Astrocyte (in vitro differentiated cells and primary cell): Measurements from ENCODE around the gene RNU7-1. TPM values are rescaled to one million over a fixed set of nuclear protein-coding genes. Genes with fewer than 3 reads are reported as not detected.

ENCODE experiments used
- DNase-seq: peaks from one replicate; pipeline ENCODE4 v3.0.0-alpha.2; 2010; ENCODE audit warnings: low read depth
- FAIRE-seq: peaks from 2 replicates; lab custom pipeline; 2011; peaks lifted over from hg19 to GRCh38; lab: Jason Lieb, UNC
- H2AFZ ChIP-seq: 2 replicates; pipeline ENCODE4 v1.6.0; 2012; ENCODE audit warnings: low read depth, low read length, inconsistent platforms
- H3K27ac ChIP-seq: 2 replicates; pipeline ENCODE4 v1.5.1; 2011; ENCODE audit warnings: low read depth, low read length, inconsistent platforms
- H3K27me3 ChIP-seq: 2 replicates; pipeline ENCODE4 v1.6.0; 2011; ENCODE audit warnings: low read length, inconsistent platforms; ENCODE audit not compliant: insufficient read depth
- H3K36me3 ChIP-seq: 2 replicates; pipeline ENCODE4 v1.5.1; 2011; ENCODE audit warnings: low read length, inconsistent platforms; ENCODE audit not compliant: insufficient read depth
- H3K4me1 ChIP-seq: 2 replicates; pipeline ENCODE4 v1.5.1; 2011; ENCODE audit warnings: low read length, inconsistent platforms; ENCODE audit not compliant: insufficient read depth
- H3K4me2 ChIP-seq: 2 replicates; pipeline ENCODE4 v1.6.0; 2012; ENCODE audit warnings: low read length, inconsistent platforms
- H3K4me3 ChIP-seq: 2 replicates; pipeline ENCODE4 v1.5.1; 2011; ENCODE audit warnings: low read depth, mild to moderate bottlenecking, low read length, inconsistent platforms; ENCODE audit not compliant: insufficient read depth
- H3K79me2 ChIP-seq: 2 replicates; pipeline ENCODE4 v1.6.0; 2012; ENCODE audit warnings: mild to moderate bottlenecking, low read length, inconsistent platforms; ENCODE audit not compliant: insufficient read depth
- H3K9ac ChIP-seq: 2 replicates; pipeline ENCODE4 v1.6.0; 2012; ENCODE audit warnings: mild to moderate bottlenecking, low read length, inconsistent platforms
- H3K9me3 ChIP-seq: 2 replicates; pipeline ENCODE4 v1.5.1; 2012; ENCODE audit warnings: low read depth, mild to moderate bottlenecking, low read length, inconsistent platforms; ENCODE audit not compliant: insufficient read depth
- H4K20me1 ChIP-seq: 2 replicates; pipeline ENCODE4 v1.6.0; 2012; ENCODE audit warnings: low read length, inconsistent platforms; ENCODE audit not compliant: insufficient read depth
- H3K27ac Mint-ChIP-seq: one replicate; pipeline ENCODE4 v1.8.0; 2021; ENCODE audit warnings: mild to moderate bottlenecking, mixed read lengths; ENCODE audit not compliant: unreplicated experiment
- H3K27me3 Mint-ChIP-seq: one replicate; pipeline ENCODE4 v1.8.0; 2021; ENCODE audit warnings: low read depth, mixed read lengths; ENCODE audit not compliant: unreplicated experiment
- H3K36me3 Mint-ChIP-seq: one replicate; pipeline ENCODE4 v1.8.0; 2021; ENCODE audit warnings: low read depth, mixed read lengths; ENCODE audit not compliant: unreplicated experiment
- H3K4me1 Mint-ChIP-seq: one replicate; pipeline ENCODE4 v1.8.0; 2021; ENCODE audit warnings: low read depth, mixed read lengths; ENCODE audit not compliant: unreplicated experiment
- H3K4me3 Mint-ChIP-seq: one replicate; pipeline ENCODE4 v1.8.0; 2021; ENCODE audit warnings: mild to moderate bottlenecking, moderate library complexity, mixed read lengths; ENCODE audit not compliant: unreplicated experiment
- H3K9me3 Mint-ChIP-seq: one replicate; pipeline ENCODE4 v1.8.0; 2021; ENCODE audit warnings: mild to moderate bottlenecking, mixed read lengths; ENCODE audit not compliant: unreplicated experiment
- CTCF ChIP-seq: IDR thresholded peaks from 2 replicates; pipeline ENCODE4 v1.5.1; 2011; ENCODE audit warnings: low read depth, mild to moderate bottlenecking, inconsistent platforms, low read length, moderate library complexity; ENCODE audit not compliant: insufficient read depth
- EZH2 ChIP-seq: IDR thresholded peaks from 2 replicates; pipeline ENCODE4 v1.6.1; 2012; ENCODE audit warnings: mild to moderate bottlenecking, low read length, inconsistent platforms; ENCODE audit not compliant: insufficient read depth
- total RNA-seq: library from RNA; stranded (reverse); gene quantifications from 2 replicates; pipeline ENCODE4 v1.2.1, GENCODE V29; 2021

Gene RNU7-1
- total RNA-seq, 1 donor from 2014 or later: not detected

GRCh38 chr12:6919588-6919987 lies 24.0 kb upstream of the RNU7-1 start:
- no peak for DNase-seq
- no peak for FAIRE-seq
- TF ChIP-seq EZH2 (no peak), CTCF (no peak)
- no peaks in the 10 kb centered on the region for H3K27me3 Mint-ChIP-seq
- no peak overlapping the region for H3K27ac Mint-ChIP-seq
- Histone ChIP-seq H3K27me3 (no peaks in the 10 kb centered on the region), H2AFZ (no peak overlapping the region), H3K9ac (no peak overlapping the region), H3K4me2 (no peak overlapping the region), H3K27ac (no peak overlapping the region), H3K4me1 (peaks cover 24% of the 10 kb centered on the region), H3K9me3 (no peaks in the 10 kb centered on the region), H4K20me1 (no peaks in the 10 kb centered on the region), H3K36me3 (peaks cover 2% of the 10 kb centered on the region), H3K4me3 (no peak overlapping the region), H3K79me2 (no peaks in the 10 kb centered on the region)
- H3K9me3 Mint-ChIP-seq: no peaks in the 10 kb centered on the region
- H3K4me3 Mint-ChIP-seq: peak overlapping the region; percentile 6
- peaks cover 16% of the 10 kb centered on the region for H3K36me3 Mint-ChIP-seq
- peaks cover 22% of the 10 kb centered on the region for H3K4me1 Mint-ChIP-seq

GRCh38 chr12:6921539-6921938 lies 22.1 kb upstream of the RNU7-1 start:
- H3K4me1 ChIP-seq: peaks cover 36% of the 10 kb centered on the region
- DNase-seq (no peak), FAIRE-seq (no peak)
- no peak overlapping the region for H3K27ac ChIP-seq
- H3K4me3 Mint-ChIP-seq: peak overlapping the region; percentile 8
- no peak for TF ChIP-seq EZH2
- TF ChIP-seq CTCF: no peak
- no peaks in the 10 kb centered on the region for H3K9me3 Mint-ChIP-seq
- no peaks in the 10 kb centered on the region for H3K27me3 Mint-ChIP-seq
- H2AFZ ChIP-seq: no peak overlapping the region
- peaks cover 16% of the 10 kb centered on the region for H3K36me3 Mint-ChIP-seq
- no peak overlapping the region for H3K4me3 ChIP-seq
- H3K4me1 Mint-ChIP-seq: peaks cover 39% of the 10 kb centered on the region
- H3K9me3 ChIP-seq: no peaks in the 10 kb centered on the region
- H3K27ac Mint-ChIP-seq: no peak overlapping the region
- H3K79me2 ChIP-seq: peaks cover under 1% of the 10 kb centered on the region
- peaks cover 2% of the 10 kb centered on the region for H3K36me3 ChIP-seq
- H3K4me2 ChIP-seq: no peak overlapping the region
- no peaks in the 10 kb centered on the region for H3K27me3 ChIP-seq
- no peak overlapping the region for H3K9ac ChIP-seq
- H4K20me1 ChIP-seq: no peaks in the 10 kb centered on the region

- no peak overlapping the region for H2AFZ ChIP-seq
- H3K4me2 ChIP-seq: no peak overlapping the region
- H3K27ac ChIP-seq: no peak overlapping the region
- H3K36me3 ChIP-seq: peaks cover 2% of the 10 kb centered on the region
- H4K20me1 ChIP-seq: no peaks in the 10 kb centered on the region
- no peak overlapping the region for H3K9ac ChIP-seq
- FAIRE-seq (no peak), DNase-seq (no peak)
- Mint-ChIP-seq H3K9me3 (no peaks in the 10 kb centered on the region), H3K4me3 (peak overlapping the region; percentile 34), H3K27ac (no peak overlapping the region), H3K36me3 (peaks cover 14% of the 10 kb centered on the region), H3K27me3 (no peaks in the 10 kb centered on the region), H3K4me1 (peaks cover 39% of the 10 kb centered on the region)
- no peak for TF ChIP-seq EZH2
- no peak for TF ChIP-seq CTCF
- H3K4me3 ChIP-seq: no peak overlapping the region
- H3K4me1 ChIP-seq: peaks cover 35% of the 10 kb centered on the region
- peaks cover 8% of the 10 kb centered on the region for H3K79me2 ChIP-seq
- H3K9me3 ChIP-seq: no peaks in the 10 kb centered on the region
- H3K27me3 ChIP-seq: no peaks in the 10 kb centered on the region
These were observed 21.3 kb upstream of the RNU7-1 start for GRCh38 chr12:6921996-6922946.
